ENCODE data around the gene PFKL.

GRCh38 chr21:44292812-44293195 lies 7.0 kb upstream of the PFKL start:
- no peak for TF ChIP-seq CTCF (optimal IDR thresholded peaks at IDR 0.05 in 1 of 3, IDR thresholded peaks at IDR 0.05 in 1 of 3, conservative IDR thresholded peaks at IDR 0.05 in 1 of 3; ENCODE audit: extremely low read depth in 1 of 3, insufficient read depth in 2 of 3, low read length in 3 of 3)
- no peak for TF ChIP-seq EZH2 (IDR thresholded peaks at IDR 0.05; ENCODE audit: low read length)

Data from keratinocyte (primary cell).